IMR-90 (cell line): ENCODE measurements around the gene TBC1D24. TPM values are rescaled to one million over a fixed set of nuclear protein-coding genes. Genes with fewer than 3 reads are reported as not detected.

Experiments
- ATAC-seq: fragments of 200-7000 bp; cut with Tn5 transposase; 2 replicates; pipeline ENCODE4 v1.9.1; 2020; ENCODE audit warnings: low read depth, mild to moderate bottlenecking, moderate library complexity
- BruUV-seq: library from RNA; stranded (reverse); fragments of 400-500 nt; replicated peaks from 2 replicates; lab custom pipeline; 2021; lab: Mats Ljungman, UMichigan
- CTCF ChIA-PET: fragments of 300-600 bp; formaldehyde crosslinking; extraction: SDS; loops from one replicate; lab custom pipeline; 2021; ENCODE audit warnings: antibody characterized with exemption; lab: Yijun Ruan, JAX
- POLR2A ChIA-PET: fragments of 300-600 bp; sonication (Branson Sonifier 250); formaldehyde crosslinking; loops from one replicate; lab custom pipeline; 2022; ENCODE audit warnings: antibody characterized with exemption; ENCODE audit not compliant: unreplicated experiment; lab: Charles Lee
- DNase-seq: peaks from one replicate; pipeline ENCODE4 v3.0.0; 2013
- H2AFZ ChIP-seq: replicated peaks from 2 replicates; pipeline ENCODE3; 2013; ENCODE audit warnings: low read length, mild to moderate bottlenecking; ENCODE audit not compliant: poor library complexity
- H2AK5ac ChIP-seq: 2 replicates; pipeline ENCODE4 v1.6.1; 2013; ENCODE audit warnings: low read depth, low read length, inconsistent platforms
- H2AK9ac ChIP-seq: replicated peaks from 2 replicates; pipeline ENCODE3; 2013; ENCODE audit warnings: mild to moderate bottlenecking, low read depth, low read length, moderate library complexity; ENCODE audit not compliant: poor library complexity
- H2BK120ac ChIP-seq: 2 replicates; pipeline ENCODE4 v1.6.1; 2013; ENCODE audit warnings: low read depth, low read length, inconsistent platforms
- H2BK15ac ChIP-seq: 3 replicates; pipeline ENCODE4 v1.6.1; 2013; ENCODE audit warnings: low read depth, low read length, inconsistent platforms
- H2BK20ac ChIP-seq: 2 replicates; pipeline ENCODE4 v1.6.1; 2013; ENCODE audit warnings: low read depth, mild to moderate bottlenecking, inconsistent platforms, low read length, moderate library complexity
- H2BK5ac ChIP-seq: 2 replicates; pipeline ENCODE4 v1.6.1; 2013; ENCODE audit warnings: mild to moderate bottlenecking, low read depth, low read length, inconsistent platforms; ENCODE audit not compliant: poor library complexity, severe bottlenecking
- H3K14ac ChIP-seq: replicated peaks from 2 replicates; pipeline ENCODE4 v1.6.1; 2013; ENCODE audit warnings: low read depth, low read length, inconsistent platforms
- H3K18ac ChIP-seq: 2 replicates; pipeline ENCODE4 v1.6.1; 2013; ENCODE audit warnings: low read depth, low read length, control low read depth
- H3K23ac ChIP-seq: 2 replicates; pipeline ENCODE4 v1.6.1; 2013; ENCODE audit warnings: low read depth, low read length, inconsistent platforms
- H3K27ac ChIP-seq: 2 replicates; pipeline ENCODE4 v1.5.1; 2013; ENCODE audit warnings: mild to moderate bottlenecking, control low read depth, low read length; ENCODE audit not compliant: insufficient read depth
- H3K27me3 ChIP-seq: 2 replicates; pipeline ENCODE4 v1.6.1; 2013; ENCODE audit warnings: low read length; ENCODE audit not compliant: control insufficient read depth, insufficient read depth
- H3K36me3 ChIP-seq: 2 replicates; pipeline ENCODE4 v1.6.1; 2013; ENCODE audit warnings: low read length, mixed read lengths; ENCODE audit not compliant: control insufficient read depth, insufficient read depth
- H3K4ac ChIP-seq: 2 replicates; pipeline ENCODE4 v1.6.1; 2013; ENCODE audit warnings: low read depth, low read length, inconsistent platforms
- H3K4me1 ChIP-seq: 2 replicates; pipeline ENCODE4 v1.6.1; 2013; ENCODE audit warnings: low read length, mixed read lengths; ENCODE audit not compliant: control insufficient read depth, insufficient read depth
- H3K4me2 ChIP-seq: 2 replicates; pipeline ENCODE4 v1.6.1; 2013; ENCODE audit warnings: low read depth, mild to moderate bottlenecking, control low read depth, low read length, moderate library complexity
- H3K4me3 ChIP-seq: 2 replicates; pipeline ENCODE4 v1.5.1; 2013; ENCODE audit warnings: low read depth, mild to moderate bottlenecking, control low read depth, low read length, moderate library complexity; ENCODE audit not compliant: insufficient read depth
- H3K56ac ChIP-seq: 2 replicates; pipeline ENCODE4 v1.6.1; 2013; ENCODE audit warnings: low read length, inconsistent platforms; ENCODE audit not compliant: insufficient read depth; ENCODE audit errors: extremely low read depth
- H3K79me1 ChIP-seq, 2 experiments: 2 replicates each; pipeline ENCODE4 v1.6.1; 2013; ENCODE audit warnings: low read length in 2 of 2, inconsistent platforms in 1 of 2, low read depth in 1 of 2
- H3K9ac ChIP-seq: 2 replicates; pipeline ENCODE4 v1.6.1; 2013; ENCODE audit warnings: low read depth, low read length, control low read depth
- H3K9me1 ChIP-seq: 2 replicates; pipeline ENCODE4 v1.6.1; 2013; ENCODE audit warnings: low read length, inconsistent platforms; ENCODE audit not compliant: insufficient read depth
- H3K9me3 ChIP-seq: 2 replicates; pipeline ENCODE4 v1.6.1; 2013; ENCODE audit warnings: low read length; ENCODE audit not compliant: control insufficient read depth, insufficient read depth
- H4K20me1 ChIP-seq: 2 replicates; pipeline ENCODE4 v1.6.1; 2013; ENCODE audit warnings: low read length, inconsistent platforms; ENCODE audit not compliant: insufficient read depth
- H4K5ac ChIP-seq: 2 replicates; pipeline ENCODE4 v1.6.1; 2013; ENCODE audit warnings: mild to moderate bottlenecking, low read depth, low read length, control low read depth
- H4K8ac ChIP-seq, 2 experiments: 2 replicates each; pipeline ENCODE4 v1.6.1; 2013; ENCODE audit warnings: low read depth in 2 of 2, low read length in 2 of 2, control low read depth in 1 of 2, inconsistent platforms in 1 of 2
- H4K91ac ChIP-seq: 2 replicates; pipeline ENCODE4 v1.6.1; 2013; ENCODE audit warnings: low read depth, low read length, inconsistent platforms; ENCODE audit not compliant: insufficient read depth
- CEBPB ChIP-seq: IDR thresholded peaks from 2 replicates; pipeline ENCODE4 v1.6.1; 2012; ENCODE audit warnings: low read depth, low read length, improper control_type of control experiment
- WGBS, 2 experiments: methylation state at CpG; one replicate each; pipeline versions ENCODE4 v1.1.5 to v1.1.7; 2013; ENCODE audit warnings: missing lambda C conversion rate in 2 of 2; ENCODE audit not compliant: insufficient read length in 1 of 2; ENCODE audit errors: extremely low coverage in 2 of 2; 5-methylcytosine and 5-hydroxymethylcytosine counted together
- dilution Hi-C: fragments of 300-500 bp; cut with HindIII; formaldehyde crosslinking; loops from one replicate; pipeline ENCODE4 v1.14.3; 2018; ENCODE audit warnings: low sequenced_read_pairs; ENCODE audit not compliant: unreplicated experiment
- in situ Hi-C: fragments of 300-500 bp; cut with MboI; formaldehyde crosslinking; loops from 3 replicates; pipeline ENCODE4 v1.14.3; 2019; ENCODE audit warnings: low sequenced_read_pairs, inconsistent platforms, mixed read lengths
- intact Hi-C: fragments of 100-400 bp; cut with micrococcal nuclease; formaldehyde crosslinking; loops from 2 replicates; pipeline ENCODE4 v1.10.0; 2022
- polyA plus RNA-seq, 3 experiments: library from polyadenylated mRNA; depleted of rRNA; stranded (reverse); fragments of >200 nt; gene quantifications; 2 replicates each; pipeline ENCODE4 v1.2.3, GENCODE V29; 2012; ENCODE audit warnings: low replicate concordance in 1 of 3
- total RNA-seq: library from RNA; depleted of rRNA; stranded (reverse); fragments of >200 nt; gene quantifications from 2 replicates; pipeline ENCODE4 v1.2.3, GENCODE V29; 2012

TBC1D24 gene
- total and polyA plus RNA-seq, 2 of the 4 experiments (the other 2 are of a cell fraction), result 7.5 to 13.4 TPM

GRCh38 chr16:2508722-2509400 lies 33.9 kb downstream of the TBC1D24 start:
- H2AK5ac ChIP-seq, result no peak overlapping the region
- H4K8ac ChIP-seq, result no peak overlapping the region
- H3K79me1 ChIP-seq, result peaks cover 0 to 9% of the 10 kb centered on the region in 2 experiments; a peak in 1 of 4 replicates
- H3K23ac ChIP-seq, result no peak overlapping the region
- no peak overlapping the region for H3K4ac ChIP-seq
- H3K36me3 ChIP-seq, result no peaks in the 10 kb centered on the region
- H3K4me3 ChIP-seq, result no peak overlapping the region
- no peak for ATAC-seq
- no peak for TF ChIP-seq CEBPB
- intact Hi-C loops (no loop called here), dilution Hi-C loops (no loop called here), in situ Hi-C loops (loop anchor here (10.0 kb wide), 1 partner anchor 254 kb away; the partner anchor contains the start of gene ECI1)
- no peak overlapping the region for H3K27ac ChIP-seq
- no peak overlapping the region for H3K56ac ChIP-seq
- H4K20me1 ChIP-seq, result no peaks in the 10 kb centered on the region
- no peak overlapping the region for H4K5ac ChIP-seq
- H3K9me3 ChIP-seq, result no peaks in the 10 kb centered on the region
- ChIA-PET POLR2A (no interaction called here), CTCF (no interaction called here)
- no peak for DNase-seq
- peaks cover 9% of the 10 kb centered on the region for H3K4me1 ChIP-seq
- no peak overlapping the region for H2BK120ac ChIP-seq
- no peak overlapping the region for H3K9ac ChIP-seq
- no peak overlapping the region for H3K14ac ChIP-seq
- H3K4me2 ChIP-seq, result no peak overlapping the region
- peaks cover 3% of the 10 kb centered on the region; the same call in 1 of the 2 replicates for H3K9me1 ChIP-seq
- H2AK9ac ChIP-seq, result no peak overlapping the region
- no peak overlapping the region for H2BK20ac ChIP-seq
- WGBS, 2 experiments, result 87% methylated on average over 6 of the region's 18 CpGs; no CpG with 5 or more reads in 1 of the 2 experiments
- H2AFZ ChIP-seq, result no peak overlapping the region
- no peak overlapping the region for H3K18ac ChIP-seq
- BruUV-seq, result no TSS peak
- H2BK5ac ChIP-seq, result no peak overlapping the region
- no peaks in the 10 kb centered on the region for H3K27me3 ChIP-seq
- no peak overlapping the region for H4K91ac ChIP-seq
- H2BK15ac ChIP-seq, result no peak overlapping the region
